Effector memory CD4-positive, alpha-beta T cell (primary cell): ENCODE data around the gene ORMDL3.

Experiments
- DNase-seq, 3 donors: peaks; one replicate each; pipeline ENCODE4 v3.0.0-alpha.2; 2020
- H3K27ac ChIP-seq: 2 replicates; pipeline ENCODE4 v1.7.0; 2013; ENCODE audit warnings: mild to moderate bottlenecking, low read length, moderate library complexity; ENCODE audit not compliant: insufficient read depth, poor library complexity, severe bottlenecking
- H3K27me3 ChIP-seq: replicated peaks from 2 replicates; pipeline ENCODE4 v1.7.0; 2013; ENCODE audit warnings: mild to moderate bottlenecking, low read length; ENCODE audit not compliant: insufficient read depth, control insufficient read depth, poor library complexity, severe bottlenecking
- H3K36me3 ChIP-seq: 2 replicates; pipeline ENCODE4 v1.7.0; 2013; ENCODE audit warnings: mild to moderate bottlenecking, low read length, moderate library complexity; ENCODE audit not compliant: control insufficient read depth, insufficient read depth
- H3K4me1 ChIP-seq: 2 replicates; pipeline ENCODE4 v1.7.0; 2013; ENCODE audit warnings: low read length, mild to moderate bottlenecking; ENCODE audit not compliant: control insufficient read depth, insufficient read depth, poor library complexity, severe bottlenecking
- H3K4me3 ChIP-seq: 2 replicates; pipeline ENCODE4 v1.7.0; 2013; ENCODE audit warnings: low read length, low read depth, mild to moderate bottlenecking; ENCODE audit not compliant: insufficient read depth, poor library complexity, severe bottlenecking
- H3K9me3 ChIP-seq: 2 replicates; pipeline ENCODE4 v1.7.0; 2013; ENCODE audit warnings: mild to moderate bottlenecking, low read length, moderate library complexity; ENCODE audit not compliant: control insufficient read depth

ORMDL3 gene

GRCh38 chr17:39965017-39965699 lies 37.8 kb upstream of the ORMDL3 start:
- peaks cover 13% of the 10 kb centered on the region for H3K4me1 ChIP-seq
- no peak for DNase-seq

GRCh38 chr17:39963829-39964228 lies 36.4 kb upstream of the ORMDL3 start:
- no peak overlapping the region for H3K27ac ChIP-seq
- no peaks in the 10 kb centered on the region for H3K27me3 ChIP-seq
- no peaks in the 10 kb centered on the region for H3K9me3 ChIP-seq
- peaks cover 13% of the 10 kb centered on the region for H3K4me1 ChIP-seq
- H3K36me3 ChIP-seq = no peaks in the 10 kb centered on the region
- H3K4me3 ChIP-seq = no peak overlapping the region
- DNase-seq = peak in 1 of 3 donors; percentile 21

More at GRCh38 chr17:39965017-39965699, 37.8 kb upstream of the ORMDL3 start:
- Histone ChIP-seq H3K27ac (no peak overlapping the region), H3K4me3 (no peak overlapping the region), H3K9me3 (no peaks in the 10 kb centered on the region), H3K27me3 (no peaks in the 10 kb centered on the region), H3K36me3 (no peaks in the 10 kb centered on the region)

- H3K9me3 ChIP-seq = no peaks in the 10 kb centered on the region
- H3K36me3 ChIP-seq = no peaks in the 10 kb centered on the region
- DNase-seq = no peak
- no peak within 1 kb of the TSS for H3K4me3 ChIP-seq
- no peak within 1 kb of the TSS for H3K27ac ChIP-seq
- no peaks in the 10 kb centered on the region for H3K27me3 ChIP-seq
- peaks cover 13% of the 10 kb centered on the region for H3K4me1 ChIP-seq
Measured at GRCh38 chr17:39962642-39963220, 35.3 kb upstream of the ORMDL3 start, which contains the start of gene GSDMA. Gene GSDMA (plus strand): TSS chr17:39963004. CDS start chr17:39965688, 2,684 bp downstream.

- no peak overlapping the region for H3K27ac ChIP-seq
- H3K36me3 ChIP-seq = no peaks in the 10 kb centered on the region
- no peaks in the 10 kb centered on the region for H3K27me3 ChIP-seq
- no peaks in the 10 kb centered on the region for H3K9me3 ChIP-seq
- no peak overlapping the region for H3K4me3 ChIP-seq
- DNase-seq = no peak
- H3K4me1 ChIP-seq = peaks cover 13% of the 10 kb centered on the region
Measured at GRCh38 chr17:39960524-39961041, 33.2 kb upstream of the ORMDL3 start.

GRCh38 chr17:39955726-39956225 lies 28.4 kb upstream of the ORMDL3 start:
- Histone ChIP-seq H3K27me3 (no peaks in the 10 kb centered on the region), H3K9me3 (no peaks in the 10 kb centered on the region), H3K27ac (no peak overlapping the region), H3K36me3 (no peaks in the 10 kb centered on the region), H3K4me3 (no peak overlapping the region), H3K4me1 (peaks cover 6% of the 10 kb centered on the region)
- no peak for DNase-seq

GRCh38 chr17:39954876-39955275 lies 27.5 kb upstream of the ORMDL3 start:
- Histone ChIP-seq H3K27me3 (no peaks in the 10 kb centered on the region), H3K9me3 (no peaks in the 10 kb centered on the region), H3K27ac (no peak overlapping the region), H3K4me1 (peaks cover 6% of the 10 kb centered on the region), H3K4me3 (no peak overlapping the region), H3K36me3 (no peaks in the 10 kb centered on the region)
- DNase-seq = no peak

GRCh38 chr17:39953471-39953888 lies 26.1 kb upstream of the ORMDL3 start:
- peak overlapping the region; percentile 62 for H3K27ac ChIP-seq

GRCh38 chr17:39952680-39953470 lies 25.5 kb upstream of the ORMDL3 start:
- DNase-seq = peak; percentile 92 to 98 (median 95)
- Histone ChIP-seq H3K36me3 (no peaks in the 10 kb centered on the region), H3K4me1 (peaks cover 6% of the 10 kb centered on the region), H3K4me3 (peak overlapping the region; percentile 52), H3K9me3 (no peaks in the 10 kb centered on the region), H3K27ac (peak overlapping the region; percentile 62), H3K27me3 (no peaks in the 10 kb centered on the region)

More at GRCh38 chr17:39953471-39953888, 26.1 kb upstream of the ORMDL3 start:
- DNase-seq = no peak
- H3K9me3 ChIP-seq = no peaks in the 10 kb centered on the region
- peak overlapping the region; percentile 52 for H3K4me3 ChIP-seq
- no peaks in the 10 kb centered on the region for H3K27me3 ChIP-seq
- H3K36me3 ChIP-seq = no peaks in the 10 kb centered on the region
- H3K4me1 ChIP-seq = peaks cover 6% of the 10 kb centered on the region

- no peaks in the 10 kb centered on the region for H3K9me3 ChIP-seq
- H3K4me3 ChIP-seq = peak overlapping the region; percentile 49
- DNase-seq = no peak
- H3K27ac ChIP-seq = peak overlapping the region; percentile 42
- H3K4me1 ChIP-seq = peaks cover 6% of the 10 kb centered on the region
- no peaks in the 10 kb centered on the region for H3K27me3 ChIP-seq
- H3K36me3 ChIP-seq = no peaks in the 10 kb centered on the region
Measured at GRCh38 chr17:39951924-39952679, 24.7 kb upstream of the ORMDL3 start.
